Activated CD4-positive, CD25-positive, alpha-beta regulatory T cell treated with anti-CD3 and anti-CD28 coated beads, Interleukin-2, amount 50 U/mL, for 72 hours (primary cell): Measurements from ENCODE around the gene MCM9.

Experiments
- DNase-seq: peaks from one replicate; pipeline ENCODE4 v3.0.0; 2021

MCM9 gene

DNA sequence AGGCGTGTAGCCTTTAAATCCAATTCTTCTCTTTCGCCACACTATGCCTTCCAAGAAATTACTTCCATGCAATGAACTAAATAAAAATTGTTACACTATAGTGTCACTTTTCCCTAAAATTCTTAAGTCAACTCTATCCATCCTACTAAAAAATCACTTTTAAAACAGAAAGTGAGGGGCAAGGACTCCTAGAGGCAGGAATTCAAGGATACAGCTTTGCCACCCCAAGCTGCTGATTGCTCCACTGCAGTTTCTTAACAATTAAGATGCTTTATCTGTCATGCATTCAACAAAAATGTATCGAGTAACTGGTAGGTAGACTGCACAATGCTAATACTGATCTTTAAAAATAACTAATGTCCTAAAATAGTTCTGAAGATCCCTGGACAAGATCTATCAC, 4.3 kb downstream of the MCM9 start:
- DNase-seq, result no peak

DNA sequence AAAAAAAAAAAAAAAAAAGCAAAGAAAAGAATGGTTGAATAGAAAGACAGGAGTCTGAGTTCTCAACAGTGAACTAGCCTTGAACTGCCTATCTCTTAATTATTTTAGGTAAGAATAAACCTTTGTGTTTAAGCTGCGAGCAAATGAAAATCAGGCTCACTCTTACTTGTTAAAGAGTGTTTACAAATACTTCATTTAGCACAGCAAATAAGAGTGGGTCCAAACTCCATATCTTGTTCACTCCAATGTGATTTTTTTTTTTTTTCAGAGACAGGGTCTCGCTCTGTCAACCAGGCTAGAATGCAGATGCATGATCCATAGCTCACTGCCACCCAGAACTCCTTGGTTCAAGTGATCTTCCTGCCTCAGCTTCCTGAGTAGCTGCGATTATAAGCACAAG, 11.9 kb downstream of the MCM9 start:
- DNase-seq, result no peak

DNA sequence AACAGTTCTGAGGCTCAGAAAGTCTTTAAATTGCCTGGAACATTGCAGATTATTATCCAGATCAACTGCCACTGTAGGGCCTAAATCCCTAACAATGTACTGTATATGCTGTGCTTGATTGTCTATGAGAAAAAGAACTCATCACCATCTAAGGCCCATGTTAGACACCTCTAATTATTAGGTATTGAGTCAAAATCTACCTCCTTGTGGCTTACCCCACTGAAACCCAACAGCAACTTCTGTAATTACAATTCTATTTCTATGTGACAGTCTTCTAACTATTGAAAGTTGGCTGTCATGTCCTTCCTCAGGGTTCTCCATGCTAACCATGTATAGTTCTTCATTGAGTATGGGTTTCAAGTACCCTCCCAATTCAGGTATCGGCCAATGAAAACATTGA, 13.9 kb downstream of the MCM9 start:
- DNase-seq, result no peak

DNA sequence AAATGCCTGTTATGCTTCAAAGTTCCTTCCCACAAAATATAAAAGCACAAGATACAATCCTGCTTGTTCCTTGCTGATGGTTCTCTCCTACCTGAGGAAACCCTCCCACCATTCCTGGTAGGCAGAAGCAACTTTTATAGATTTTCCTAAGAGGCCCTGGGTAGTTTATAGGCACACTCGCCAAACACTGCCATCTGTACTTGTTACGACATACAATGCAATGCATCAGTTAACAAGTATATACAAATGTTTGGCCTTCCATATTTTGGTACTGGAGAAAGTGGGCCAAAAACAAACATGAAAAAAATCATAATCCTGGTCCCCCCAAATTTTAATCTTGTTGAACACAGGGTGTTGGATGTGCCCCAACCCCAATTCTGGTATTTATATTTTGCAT, 16.6 kb downstream of the MCM9 start:
- DNase-seq, result no peak

DNA sequence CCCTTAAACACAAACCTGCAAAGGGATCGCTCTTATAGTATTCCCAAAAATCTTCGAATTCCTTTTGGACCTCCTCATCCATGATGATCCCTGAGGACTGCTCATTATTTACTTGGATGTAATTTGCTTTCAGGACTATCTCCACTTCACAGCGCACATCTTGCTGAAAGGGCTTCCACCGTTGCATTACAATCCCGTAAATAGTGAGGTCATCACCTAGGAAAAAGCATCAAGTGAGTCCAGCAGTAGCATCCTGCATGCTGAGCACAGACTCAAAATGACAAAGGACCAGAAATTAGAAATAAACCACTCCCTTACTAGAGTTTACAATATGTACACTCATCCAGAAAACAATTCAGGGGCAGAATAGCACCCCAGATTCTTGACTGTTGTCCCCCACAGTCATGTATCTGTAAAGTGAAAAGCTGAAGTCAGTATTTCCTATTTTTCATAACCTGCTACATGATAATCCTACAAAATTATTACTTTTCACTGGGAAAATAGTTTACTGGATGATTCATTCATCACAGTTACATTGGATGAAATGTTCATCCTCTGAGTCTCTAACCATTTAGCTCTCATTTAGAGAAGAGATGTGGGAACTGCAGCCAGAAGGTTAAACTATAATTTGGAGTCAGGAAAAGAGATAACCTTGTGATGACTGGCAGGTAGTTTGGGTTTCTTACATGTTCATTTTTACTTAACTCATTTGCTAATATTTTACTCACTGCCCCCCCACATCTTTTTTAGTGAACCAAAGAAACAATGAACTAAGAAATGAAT, 17.2 kb downstream of the MCM9 start:
- no peak for DNase-seq

DNA sequence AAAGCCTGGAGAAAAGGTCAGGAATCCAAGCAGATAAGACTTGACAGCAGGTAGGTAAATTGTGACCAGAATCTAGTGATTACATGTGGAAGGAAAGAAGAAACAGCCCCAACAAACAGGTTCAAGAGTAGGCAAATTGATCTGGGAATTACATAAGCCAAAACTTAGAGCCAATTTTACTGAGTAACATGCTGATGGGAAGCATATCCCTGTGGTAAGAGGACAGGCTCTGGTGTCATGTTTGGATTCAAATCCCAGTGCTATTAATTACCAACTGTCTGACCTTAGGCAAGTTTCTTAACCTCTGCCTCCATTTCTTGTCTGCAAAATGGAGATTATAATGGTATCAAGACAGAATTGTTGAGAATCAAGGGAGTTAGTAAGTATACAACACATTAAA, 20.4 kb downstream of the MCM9 start:
- no peak for DNase-seq

DNA sequence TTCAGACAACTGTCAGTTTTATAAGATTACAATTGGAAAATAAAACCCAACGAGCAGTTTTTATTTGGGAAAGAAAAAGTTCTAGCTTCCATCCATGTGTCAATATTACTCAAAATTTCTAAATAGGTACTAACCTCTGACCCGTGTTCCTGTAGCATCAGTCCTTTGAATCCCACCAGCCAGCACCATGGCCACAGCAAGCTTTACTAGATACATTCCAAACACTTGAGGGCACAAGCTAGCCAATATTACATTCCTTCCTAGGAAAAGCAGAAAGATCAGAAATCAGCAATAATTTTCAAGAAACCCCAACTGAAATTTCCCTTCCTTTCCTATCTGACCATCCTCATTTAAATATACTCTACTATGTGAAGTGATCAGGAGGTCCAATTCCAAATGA, 21.8 kb downstream of the MCM9 start:
- no peak for DNase-seq

DNA sequence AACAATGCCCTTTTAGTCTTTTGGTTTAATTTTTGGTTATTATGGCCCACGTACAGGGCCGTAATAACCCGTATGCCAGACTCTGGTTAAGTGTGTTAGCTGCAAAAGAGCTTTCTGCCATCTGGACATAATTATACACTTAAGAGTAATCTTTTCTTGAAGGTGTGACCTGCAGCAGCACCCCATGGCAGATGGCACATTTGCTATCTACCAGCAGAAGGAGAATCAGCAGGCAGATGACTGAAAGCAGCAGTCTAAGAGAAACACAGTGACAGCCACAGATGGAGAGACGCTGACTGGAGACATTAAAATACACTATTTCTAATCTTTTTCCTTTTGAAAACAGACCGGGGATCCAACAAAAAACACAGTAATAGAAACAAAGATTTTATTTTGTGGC, 22.3 kb downstream of the MCM9 start:
- DNase-seq, result no peak

DNA sequence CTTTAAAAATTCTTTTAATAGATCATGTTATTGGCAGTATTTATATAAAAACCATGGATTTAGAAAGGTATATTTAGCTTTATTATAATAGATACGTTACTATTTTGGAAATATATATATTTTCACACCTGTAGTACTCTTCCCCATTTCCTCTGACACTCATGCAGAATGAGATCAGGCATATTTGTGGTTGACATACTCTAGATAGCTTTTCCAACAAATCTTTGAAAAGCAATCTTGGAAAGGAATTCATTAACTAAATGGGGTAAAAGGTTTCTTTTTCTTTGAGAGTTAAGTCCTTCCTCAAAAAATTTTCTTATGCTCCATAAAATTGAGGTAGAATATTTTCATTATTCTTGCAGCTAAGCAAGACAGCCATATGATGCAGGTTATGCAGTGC, 26.5 kb downstream of the MCM9 start:
- DNase-seq, result no peak

DNA sequence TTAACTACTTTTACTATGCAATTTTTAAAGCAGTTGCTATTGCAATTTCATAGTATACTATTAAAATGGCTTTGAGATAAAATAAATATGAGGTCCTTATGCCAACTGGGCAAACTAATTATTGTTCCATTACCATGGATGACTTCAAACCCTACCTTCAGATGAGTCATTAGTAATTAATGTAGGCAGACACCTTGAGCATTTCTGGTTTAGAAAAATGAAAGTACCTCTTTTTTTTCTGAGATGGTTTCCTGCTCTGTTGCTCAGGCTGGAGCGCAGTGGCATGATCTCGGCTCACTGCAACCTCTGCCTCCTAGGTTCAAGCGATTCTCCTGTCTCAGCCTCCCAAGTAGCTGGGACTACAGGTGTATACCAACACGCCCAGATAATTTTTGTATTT, 29.1 kb downstream of the MCM9 start:
- no peak for DNase-seq

DNA sequence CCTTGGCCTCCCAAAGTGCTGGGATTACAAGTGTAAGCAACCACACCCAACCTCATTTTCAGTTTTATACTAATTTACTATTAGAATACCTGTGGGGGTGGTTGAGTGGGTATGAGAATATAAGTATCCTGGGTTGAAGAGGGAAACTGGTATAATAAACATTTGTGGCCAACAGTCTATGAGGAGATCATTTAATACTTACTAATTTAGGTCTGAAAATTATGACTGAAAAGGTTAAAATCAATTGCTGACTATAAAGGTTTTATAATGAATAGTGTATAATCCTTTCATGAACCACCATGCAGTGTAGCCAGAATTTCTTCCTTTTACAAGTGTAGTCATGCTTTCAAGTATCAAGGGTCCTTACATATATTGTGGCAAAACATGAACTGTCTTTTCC, 29.9 kb downstream of the MCM9 start:
- no peak for DNase-seq

DNA sequence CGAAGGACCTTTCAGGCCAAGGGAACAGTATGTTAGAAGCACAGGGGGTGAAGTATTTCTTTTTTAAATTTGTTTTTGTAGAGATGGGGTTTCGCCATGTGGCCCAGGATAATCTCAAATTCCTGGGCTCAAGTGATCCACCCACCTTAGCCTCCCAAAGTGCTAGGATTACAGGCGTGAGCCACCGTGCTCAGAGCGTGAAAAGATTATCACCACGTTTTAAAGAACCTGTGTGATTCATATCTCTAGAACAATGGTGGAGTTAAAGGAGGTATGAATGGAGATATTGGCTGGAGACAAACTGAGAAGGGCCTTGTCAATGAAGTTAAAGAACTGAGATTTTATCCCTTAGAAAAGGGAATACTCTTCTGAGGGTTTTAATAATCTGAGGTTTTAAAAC, 31.3 kb downstream of the MCM9 start:
- no peak for DNase-seq

DNA sequence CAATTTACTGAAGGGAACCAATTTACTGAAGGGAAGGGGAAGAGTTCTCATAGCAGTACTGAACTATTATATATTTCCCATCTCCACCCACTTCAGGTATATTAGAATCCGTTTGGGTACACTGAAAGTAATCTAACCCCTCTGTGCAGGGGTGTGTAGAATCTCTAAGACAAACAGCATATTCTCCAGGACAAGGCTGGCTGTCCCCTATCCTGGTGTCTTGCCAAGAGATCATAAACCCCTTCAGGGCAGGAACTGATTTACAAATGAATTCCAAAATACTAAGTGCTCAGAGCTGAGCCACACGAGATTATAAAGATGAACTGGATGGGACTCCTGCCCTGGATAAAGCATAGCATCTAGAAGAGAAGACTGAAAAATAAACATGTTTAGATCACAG, 31.8 kb downstream of the MCM9 start:
- no peak for DNase-seq

DNA sequence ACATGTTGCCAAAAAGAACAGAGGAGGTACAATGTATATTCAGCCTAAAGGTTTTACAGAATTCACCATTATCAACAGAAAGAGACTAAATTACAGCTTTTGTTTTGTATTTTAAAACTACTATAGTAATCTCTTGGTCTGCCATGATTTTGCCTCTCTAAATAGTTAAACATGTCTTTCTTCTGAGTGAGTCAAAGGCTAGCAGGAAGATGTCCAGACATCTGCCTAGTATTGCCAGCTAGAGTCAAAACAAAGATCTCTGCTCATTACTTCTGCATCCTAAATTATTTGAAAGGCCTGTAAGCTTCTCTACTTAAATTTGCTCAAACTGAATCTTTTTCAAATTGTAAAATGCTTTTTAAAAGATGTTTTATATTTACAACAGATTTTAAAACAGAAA, 32.2 kb downstream of the MCM9 start:
- DNase-seq, result no peak

DNA sequence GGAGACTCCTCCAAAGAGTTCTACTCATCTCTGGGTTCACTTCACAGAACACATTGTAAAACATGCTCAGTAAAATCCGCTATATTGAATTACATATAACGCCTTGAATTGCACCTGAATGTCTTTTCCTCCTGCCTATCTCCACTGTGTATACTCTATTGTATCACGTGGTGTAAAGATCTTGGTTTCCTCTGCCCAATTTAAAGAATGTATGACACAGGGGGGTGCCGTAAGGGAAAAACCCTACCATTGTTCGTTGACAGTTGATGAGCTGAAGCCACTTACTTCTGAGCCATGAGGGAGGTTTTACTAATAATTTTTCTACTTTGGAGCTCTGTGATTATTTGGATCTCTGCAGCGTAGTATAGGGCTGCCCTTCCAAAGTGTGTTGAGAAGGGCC, 35.0 kb downstream of the MCM9 start:
- DNase-seq, result no peak

DNA sequence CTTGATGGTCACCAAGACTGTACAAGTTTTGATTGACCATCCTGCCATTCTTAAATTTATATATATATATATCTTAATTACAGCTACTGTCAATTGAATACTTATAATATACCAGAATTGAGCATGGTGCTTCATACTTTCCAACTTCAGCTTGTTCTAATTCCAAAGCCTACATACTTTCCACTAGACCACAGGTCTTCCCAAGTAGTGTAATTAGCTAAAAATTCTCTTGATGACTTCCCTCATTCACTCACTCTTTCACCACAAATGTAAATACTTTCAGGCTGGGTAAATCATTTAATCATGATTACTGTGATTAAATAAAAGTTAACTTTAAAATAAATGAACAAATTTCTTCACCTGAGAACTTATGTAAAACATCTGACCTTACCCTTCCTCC, 37.6 kb downstream of the MCM9 start:
- no peak for DNase-seq

DNA sequence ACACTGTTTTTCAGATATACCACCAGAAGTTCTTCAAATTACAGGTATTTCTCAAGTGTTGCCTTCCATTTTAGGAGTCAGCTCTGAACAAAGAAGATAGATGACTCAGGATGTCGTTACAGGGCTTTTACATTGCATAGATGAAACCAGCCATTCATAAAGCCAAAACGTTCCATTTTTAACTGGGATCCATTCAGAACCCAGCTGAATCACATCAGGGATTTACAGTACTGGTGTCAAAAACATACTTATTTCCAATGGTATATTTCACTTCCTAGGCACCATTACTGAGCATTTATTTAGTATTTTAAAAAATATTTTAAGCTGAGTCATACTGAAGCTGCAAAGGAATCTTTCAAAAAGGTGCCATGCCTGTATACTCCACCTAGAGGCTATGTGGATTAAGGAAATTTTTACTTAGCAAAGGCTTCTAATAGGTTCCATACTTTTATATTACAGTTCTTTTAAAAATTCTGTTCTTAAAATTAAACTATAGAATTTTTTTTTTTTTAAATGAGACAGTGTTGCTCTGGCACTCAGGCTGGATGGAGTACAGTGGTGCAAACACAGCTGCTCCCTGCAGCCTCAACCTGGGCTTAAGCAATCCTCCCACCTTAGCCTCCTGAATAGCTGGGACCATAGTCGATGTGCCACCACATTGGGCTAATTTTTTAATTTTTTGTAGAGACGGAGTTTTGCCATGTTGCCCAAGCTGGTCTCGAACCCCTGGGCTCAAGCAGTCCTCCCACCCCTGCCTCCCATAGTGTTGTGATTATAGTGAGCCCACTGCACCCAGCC, 38.4 kb downstream of the MCM9 start:
- no peak for DNase-seq

DNA sequence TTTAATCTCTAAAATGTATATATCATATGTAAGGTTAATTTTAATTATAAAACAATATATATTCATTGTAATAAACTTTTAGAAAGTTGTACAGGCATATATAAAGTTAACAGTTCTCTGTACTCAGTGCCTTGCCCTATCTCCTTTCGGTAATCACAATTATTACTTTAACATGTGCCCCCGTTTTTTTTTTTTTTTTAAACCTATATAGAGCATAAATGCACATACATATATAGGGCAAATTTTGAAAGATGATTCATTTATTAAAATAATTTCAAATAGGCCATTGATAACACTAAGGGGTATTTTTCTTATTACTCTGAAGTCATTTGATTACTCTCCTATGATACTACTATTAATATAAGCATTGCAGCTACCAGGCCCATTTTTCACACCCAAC, 39.1 kb downstream of the MCM9 start:
- DNase-seq, result no peak

DNA sequence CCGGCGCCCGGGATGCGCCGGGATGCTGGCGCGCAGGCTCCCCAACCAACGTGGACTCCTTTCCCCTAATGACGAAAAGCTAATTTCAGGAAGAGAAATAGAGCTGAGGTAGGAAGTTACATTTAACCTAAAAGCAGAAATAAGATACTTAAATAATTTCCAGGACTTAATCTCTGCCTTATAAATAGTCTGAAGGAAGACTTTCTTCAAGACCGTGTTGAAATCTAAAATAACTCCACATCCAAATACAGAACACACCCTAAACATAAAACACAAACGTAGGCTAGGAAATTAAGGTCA, 39.7 kb downstream of the MCM9 start:
- DNase-seq, result no peak

DNA sequence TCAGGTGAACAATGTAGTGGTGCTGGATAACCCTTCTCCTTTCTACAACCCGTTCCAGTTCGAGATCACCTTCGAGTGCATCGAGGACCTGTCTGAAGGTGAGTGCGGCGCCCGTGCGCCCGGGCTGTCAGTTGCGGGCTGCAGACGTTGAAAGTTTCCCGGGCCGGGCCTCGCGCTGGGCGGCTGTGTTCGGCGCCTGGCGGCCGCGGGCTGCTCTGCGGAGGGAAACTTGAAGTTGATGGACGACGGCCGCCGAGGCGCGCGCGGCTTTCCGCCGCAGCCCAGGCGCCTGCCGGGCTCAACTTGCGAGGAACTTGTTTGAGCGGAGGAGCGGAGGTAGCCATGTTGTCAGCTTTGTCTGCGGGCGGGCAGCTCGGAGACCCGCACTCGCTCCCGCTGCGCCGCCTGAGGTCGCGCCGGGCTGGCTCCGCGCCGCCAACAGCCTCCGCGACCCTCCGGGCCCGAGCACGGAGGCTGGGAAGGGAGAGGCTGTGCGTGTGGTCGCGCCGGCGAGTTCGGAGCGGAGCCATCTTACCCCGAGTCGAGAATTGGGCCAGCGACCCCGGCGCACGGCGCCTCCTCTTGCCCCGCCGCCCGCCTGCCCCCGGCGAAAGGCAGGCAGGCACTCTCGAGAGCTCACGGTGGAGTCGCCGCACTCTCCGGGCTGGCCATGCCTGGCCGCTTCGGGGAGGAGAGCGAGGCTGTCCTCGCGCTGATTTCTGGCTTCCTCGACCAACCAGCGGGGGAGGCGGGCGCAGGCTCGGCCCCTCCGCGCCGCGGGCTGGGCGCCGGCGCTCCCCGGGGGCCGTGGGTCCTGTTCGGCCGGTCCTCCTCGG, 40.3 kb downstream of the MCM9 start:
- peak; percentile 72 for DNase-seq

DNA sequence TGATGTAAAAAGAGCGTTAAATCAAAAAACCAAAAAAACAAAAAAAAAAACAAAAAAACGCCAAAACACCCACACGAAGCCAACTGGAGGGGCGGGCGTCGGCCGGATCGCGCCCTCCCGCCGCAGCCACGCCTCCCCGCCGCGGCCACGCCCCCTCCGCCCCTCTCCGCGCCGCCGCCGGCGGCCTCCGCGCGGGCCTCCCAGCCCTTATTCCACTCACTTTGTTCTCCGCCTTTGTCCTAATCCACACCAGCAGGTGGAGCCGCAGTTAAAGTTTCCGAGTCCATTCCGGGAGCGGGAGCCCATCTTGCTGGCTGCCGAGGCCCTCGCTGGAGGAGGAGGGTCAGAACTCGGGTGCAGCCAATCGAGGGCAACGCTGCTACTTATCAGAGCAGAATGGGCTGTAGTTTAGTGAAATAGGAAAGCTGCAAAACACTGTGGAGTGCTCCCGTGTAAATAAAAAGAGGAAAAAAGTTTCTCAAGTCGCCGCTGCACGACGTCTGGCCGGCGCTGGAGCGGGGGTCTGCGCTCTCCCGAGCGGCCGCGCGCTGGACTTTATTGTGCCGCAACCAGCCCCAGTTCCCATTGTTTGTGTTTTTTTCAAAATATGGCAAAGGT, 41.0 kb downstream of the MCM9 start, which contains the start of gene ASF1A:
TSS of gene ASF1A (plus strand) at position 346 of the 618 bp plus-strand sequence. CDS start at position 608, 262 bp downstream.
- peak; percentile 87 for DNase-seq

DNA sequence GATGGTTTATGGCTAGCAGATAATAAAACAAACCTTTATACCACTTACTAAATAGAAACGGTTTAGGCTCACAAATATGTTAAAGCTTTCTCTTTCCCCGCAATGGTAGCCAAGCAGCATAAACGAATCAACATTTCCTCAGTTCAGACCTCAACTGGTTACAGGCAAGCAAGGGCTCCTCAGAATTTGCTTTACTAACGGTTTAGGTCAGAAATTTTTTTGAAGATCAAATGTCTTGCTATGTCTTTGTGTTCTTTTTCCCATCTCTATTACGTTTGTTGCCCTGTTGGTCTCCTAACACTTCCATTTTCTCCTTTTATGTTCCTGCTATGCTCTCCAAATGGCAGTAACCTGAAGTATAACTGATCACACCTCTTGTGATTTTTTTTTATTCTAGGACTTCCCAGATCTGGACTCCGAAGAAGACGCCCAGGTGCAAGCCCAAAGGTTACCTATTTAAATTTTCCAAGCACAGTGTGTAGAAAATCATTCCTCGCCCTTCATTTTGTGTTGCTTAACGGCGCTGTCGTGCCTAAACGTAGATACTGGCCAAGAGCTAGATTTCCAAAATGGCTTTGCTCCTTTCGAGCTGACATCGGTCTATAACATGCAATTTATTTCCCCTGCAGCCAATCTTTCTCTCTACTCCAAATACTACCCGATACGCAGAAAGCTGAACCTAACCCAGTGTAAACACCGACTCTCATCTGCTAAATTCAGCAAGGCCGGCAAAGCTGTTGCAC, 41.7 kb downstream of the MCM9 start:
- no peak for DNase-seq
